ENCODE measurements around the gene NFIA.

The NFIA gene

GRCh38 chr1:61081686-61082310 is 563 bp upstream of the NFIA start:
- no peak for DNase-seq (ENCODE audit: extremely low spot score, insufficient read length, low read depth)

GRCh38 chr1:61083013-61083806 is 849 bp downstream of the NFIA start:
- DNase-seq (ENCODE audit: extremely low spot score, insufficient read length, low read depth) (no peak), FAIRE-seq (no peak)

More at GRCh38 chr1:61081686-61082310, 563 bp upstream of the NFIA start:
- no peak for FAIRE-seq

GRCh38 chr1:61083807-61084440 is 1.6 kb downstream of the NFIA start:
- DNase-seq (ENCODE audit: extremely low spot score, insufficient read length, low read depth): no peak
- FAIRE-seq: no peak

GRCh38 chr1:61084491-61085031 is 2.2 kb downstream of the NFIA start:
- DNase-seq (ENCODE audit: extremely low spot score, insufficient read length, low read depth): no peak
- FAIRE-seq: no peak

GRCh38 chr1:61085206-61085982 is 3.0 kb downstream of the NFIA start:
- FAIRE-seq (no peak), DNase-seq (ENCODE audit: extremely low spot score, insufficient read length, low read depth) (no peak)

- DNase-seq (ENCODE audit: extremely low spot score, insufficient read length, low read depth): no peak
- no peak for FAIRE-seq
Measured at GRCh38 chr1:61085983-61086644, 3.8 kb downstream of the NFIA start.

GRCh38 chr1:61087571-61087970 is 5.2 kb downstream of the NFIA start:
- FAIRE-seq (no peak), DNase-seq (ENCODE audit: extremely low spot score, insufficient read length, low read depth) (no peak)

- FAIRE-seq (no peak), DNase-seq (ENCODE audit: extremely low spot score, insufficient read length, low read depth) (no peak)
Measured at GRCh38 chr1:61088163-61088974, 6.0 kb downstream of the NFIA start.

- FAIRE-seq (no peak), DNase-seq (ENCODE audit: extremely low spot score, insufficient read length, low read depth) (no peak)
Measured at GRCh38 chr1:61089338-61089737, 7.0 kb downstream of the NFIA start.

- no peak for FAIRE-seq
- DNase-seq (ENCODE audit: extremely low spot score, insufficient read length, low read depth): no peak
Measured at GRCh38 chr1:61089741-61090140, 7.4 kb downstream of the NFIA start.

- no peak for FAIRE-seq
- no peak for DNase-seq (ENCODE audit: extremely low spot score, insufficient read length, low read depth)
Measured at GRCh38 chr1:61090546-61091202, 8.3 kb downstream of the NFIA start.

- DNase-seq (ENCODE audit: extremely low spot score, insufficient read length, low read depth) (no peak), FAIRE-seq (no peak)
Measured at GRCh38 chr1:61091455-61091854, 9.1 kb downstream of the NFIA start.

- FAIRE-seq (no peak), DNase-seq (ENCODE audit: extremely low spot score, insufficient read length, low read depth) (no peak)
Measured at GRCh38 chr1:61092642-61093041, 10.3 kb downstream of the NFIA start.

GRCh38 chr1:61093525-61094137 is 11.3 kb downstream of the NFIA start:
- FAIRE-seq: no peak
- DNase-seq (ENCODE audit: extremely low spot score, insufficient read length, low read depth): no peak

GRCh38 chr1:61094677-61095469 is 12.5 kb downstream of the NFIA start:
- DNase-seq (ENCODE audit: extremely low spot score, insufficient read length, low read depth) (no peak), FAIRE-seq (no peak)

GRCh38 chr1:61095470-61095812 is 13.1 kb downstream of the NFIA start:
- FAIRE-seq (no peak), DNase-seq (ENCODE audit: extremely low spot score, insufficient read length, low read depth) (no peak)

GRCh38 chr1:61097317-61097716 is 15.0 kb downstream of the NFIA start:
- FAIRE-seq: no peak

More at GRCh38 chr1:61097317-61097716, 15.0 kb downstream of the NFIA start:
- no peak for DNase-seq (ENCODE audit: extremely low spot score, insufficient read length, low read depth)
